Liver (tissue), 9 donors: ENCODE data around the gene SYCN. TPM values are rescaled to one million over a fixed set of nuclear protein-coding genes. Genes with fewer than 3 reads are reported as not detected.

Experiments
- DNase-seq: peaks from one replicate; pipeline ENCODE4 v3.0.0-alpha.2; 2017; ENCODE audit warnings: low spot score
- H3K27ac ChIP-seq, 2 donors: one replicate each; pipeline ENCODE4 v1.7.0; 2013; ENCODE audit warnings: inconsistent platforms in 2 of 2, low read length in 2 of 2, control low read depth in 1 of 2, low read depth in 1 of 2, mild to moderate bottlenecking in 1 of 2
- H3K27me3 ChIP-seq, 4 donors: one replicate each; pipeline versions ENCODE4 v1.6.1 to v1.7.0; 2013; ENCODE audit warnings: low read length in 3 of 4, inconsistent platforms in 1 of 4, mild to moderate bottlenecking in 1 of 4, moderate library complexity in 1 of 4; ENCODE audit not compliant: control insufficient read depth in 4 of 4, insufficient read depth in 4 of 4
- H3K36me3 ChIP-seq, 4 donors: one replicate each; pipeline versions ENCODE4 v1.6.1 to v1.7.0; 2013; ENCODE audit warnings: low read length in 3 of 4, mild to moderate bottlenecking in 3 of 4, low read depth in 1 of 4, moderate library complexity in 1 of 4; ENCODE audit not compliant: control insufficient read depth in 4 of 4, insufficient read depth in 3 of 4
- H3K4me1 ChIP-seq, 4 donors: one replicate each; pipeline versions ENCODE4 v1.6.1 to v1.7.0; 2013; ENCODE audit warnings: low read length in 3 of 4, mild to moderate bottlenecking in 3 of 4, moderate library complexity in 1 of 4; ENCODE audit not compliant: control insufficient read depth in 4 of 4, insufficient read depth in 4 of 4
- H3K4me3 ChIP-seq, 3 donors: one replicate each; pipeline versions ENCODE4 v1.6.1 to v1.7.0; 2013; ENCODE audit warnings: low read length in 3 of 3, control low read depth in 1 of 3, low read depth in 1 of 3, mild to moderate bottlenecking in 1 of 3
- H3K9ac ChIP-seq, 2 donors: one replicate each; pipeline ENCODE4 v1.7.0; 2013; ENCODE audit warnings: low read length in 2 of 2, mild to moderate bottlenecking in 2 of 2, moderate library complexity in 2 of 2, control low read depth in 1 of 2, low read depth in 1 of 2
- H3K9me3 ChIP-seq, 4 donors: one replicate each; pipeline versions ENCODE4 v1.6.1 to v1.7.0; 2013; ENCODE audit warnings: low read length in 3 of 4; ENCODE audit not compliant: control insufficient read depth in 4 of 4
- FOXA1 ChIP-seq: IDR thresholded peaks from 2 replicates; pipeline ENCODE4 v1.6.1; 2016; ENCODE audit warnings: antibody characterized with exemption
- GABPA ChIP-seq, 2 donors: IDR thresholded peaks in 1 of 2; conservative IDR thresholded peaks in 1 of 2; 2 replicates each; pipeline ENCODE4 v1.6.1; 2016; ENCODE audit warnings: antibody characterized with exemption in 2 of 2, mild to moderate bottlenecking in 1 of 2, moderate library complexity in 1 of 2
- HNF4A ChIP-seq, 2 donors: conservative IDR thresholded peaks; 2 replicates each; pipeline ENCODE4 v1.6.1; 2016; ENCODE audit warnings: antibody characterized with exemption in 2 of 2, mild to moderate bottlenecking in 2 of 2
- HNF4G ChIP-seq: IDR thresholded peaks from 2 replicates; pipeline ENCODE4 v1.6.1; 2016; ENCODE audit warnings: antibody characterized with exemption
- NR2F2 ChIP-seq: IDR thresholded peaks from 2 replicates; pipeline ENCODE4 v1.6.1; 2016; ENCODE audit warnings: antibody characterized with exemption
- REST ChIP-seq: IDR thresholded peaks from 2 replicates; pipeline ENCODE4 v1.6.1; 2016; ENCODE audit warnings: antibody characterized with exemption, mild to moderate bottlenecking
- RXRA ChIP-seq, 2 donors: IDR thresholded peaks; 2 replicates each; pipeline ENCODE4 v1.6.1; 2017 to 2018; ENCODE audit warnings: antibody characterized with exemption in 2 of 2, mild to moderate bottlenecking in 1 of 2
- SP1 ChIP-seq: IDR thresholded peaks from 2 replicates; pipeline ENCODE4 v1.6.1; 2018; ENCODE audit warnings: antibody characterized with exemption, mild to moderate bottlenecking
- TAF1 ChIP-seq: conservative IDR thresholded peaks from 2 replicates; pipeline ENCODE4 v1.6.1; 2016; ENCODE audit warnings: antibody characterized with exemption, mild to moderate bottlenecking
- ZBTB33 ChIP-seq: IDR thresholded peaks from 2 replicates; pipeline ENCODE4 v1.6.1; 2016; ENCODE audit warnings: antibody characterized with exemption
- WGBS: extraction: QIAGEN DNeasy Blood & Tissue Kit; methylation state at CpG from one replicate; pipeline ENCODE4 v1.1.7; 2013; 5-methylcytosine and 5-hydroxymethylcytosine counted together
- polyA plus RNA-seq, 2 donors: library from polyadenylated mRNA; stranded (reverse) in 1 of 2; unstranded in 1 of 2; fragments of 200-250 nt in 1 of 2; fragments of >200 nt in 1 of 2; fragmentation: Nextera tagmentation in 1 of 2; extraction: Ambion mirVana in 1 of 2; gene quantifications; one replicate each; pipeline versions ENCODE4 v1.2.1 to v1.2.3, GENCODE V29; 2013 to 2015
- total RNA-seq, 2 donors: library from RNA; depleted of rRNA; stranded (reverse); fragments of >200 nt; gene quantifications; one replicate each; pipeline ENCODE4 v1.2.3, GENCODE V29; 2014
- donor health status: healthy.
- donor health status: healthy.
- donor health status: healthy.
- donor health status: healthy.
- donor health status: healthy.

Gene SYCN
- total and polyA plus RNA-seq, 4 donors = not detected

- Histone ChIP-seq H3K9ac (no peak overlapping the region), H3K4me1 (peaks cover 0 to 2% (median 0%) of the 10 kb centered on the region in 4 donors), H3K27ac (no peak overlapping the region), H3K27me3 (no peaks in the 10 kb centered on the region), H3K9me3 (no peaks in the 10 kb centered on the region), H3K4me3 (no peak overlapping the region), H3K36me3 (no peaks in the 10 kb centered on the region)
- no peak for DNase-seq
- WGBS = 93% methylated on average over 6 of the region's 6 CpGs
- TF ChIP-seq HNF4A (conservative IDR thresholded peaks at IDR 0.05) (no peak), NR2F2 (no peak), REST (no peak), ZBTB33 (no peak), TAF1 (no peak), GABPA (IDR thresholded peaks at IDR 0.05 in 1 of 2, conservative IDR thresholded peaks at IDR 0.05 in 1 of 2) (no peak)
Measured at GRCh38 chr19:39238944-39239343, 34.9 kb upstream of the SYCN start.

- Histone ChIP-seq H3K4me3 (peak overlapping the region in 1 of 3 donors; percentile 8), H3K27ac (no peak overlapping the region), H3K9ac (no peak overlapping the region), H3K4me1 (peaks cover 0 to 2% (median 0%) of the 10 kb centered on the region in 4 donors), H3K27me3 (no peaks in the 10 kb centered on the region), H3K9me3 (no peaks in the 10 kb centered on the region), H3K36me3 (no peaks in the 10 kb centered on the region)
- no peak for DNase-seq
- 90% methylated on average over 6 of the region's 6 CpGs for WGBS
- TF ChIP-seq RXRA (IDR thresholded peaks at IDR 0.05) = no peak
- no peak for TF ChIP-seq HNF4G
- TF ChIP-seq FOXA1 = no peak
Measured at GRCh38 chr19:39238209-39238608, 34.1 kb upstream of the SYCN start.

GRCh38 chr19:39237200-39238184, 33.4 kb upstream of the SYCN start:
- Histone ChIP-seq H3K4me3 (peak overlapping the region in 1 of 3 donors; percentile 8), H3K9me3 (no peaks in the 10 kb centered on the region), H3K9ac (no peak overlapping the region), H3K4me1 (peaks cover 0 to 2% (median 0%) of the 10 kb centered on the region in 4 donors), H3K27ac (no peak overlapping the region), H3K36me3 (no peaks in the 10 kb centered on the region), H3K27me3 (no peaks in the 10 kb centered on the region)
- no peak for TF ChIP-seq RXRA (IDR thresholded peaks at IDR 0.05)
- peak in 1 of 2 donors; percentile 22 for TF ChIP-seq HNF4A (conservative IDR thresholded peaks at IDR 0.05)
- TF ChIP-seq TAF1 = no peak
- TF ChIP-seq SP1 = peak; percentile 33
- TF ChIP-seq HNF4G = no peak
- no peak for DNase-seq
- WGBS = 42% methylated on average over 22 of the region's 22 CpGs
